Amniotic stem cell (primary cell): ENCODE results near the gene HHIPL2.
"Not testable (repeated sequence)": the region's sequence is repeated elsewhere in the genome, so short reads cannot be mapped to it uniquely, and the experiment has no call there.

Experiments used
- DNase-seq: peaks from one replicate; lab custom pipeline; 2025; lab: John Stamatoyannopoulos, UW

Gene HHIPL2

GRCh38 chr1:222539951-222540597, 7.8 kb downstream of the HHIPL2 start:
- no peak for DNase-seq

GRCh38 chr1:222535455-222535854, 12.4 kb downstream of the HHIPL2 start:
- DNase-seq = no peak

- no peak for DNase-seq
Measured at GRCh38 chr1:222530852-222531251, 17.1 kb downstream of the HHIPL2 start.

- no peak for DNase-seq
Measured at GRCh38 chr1:222529916-222530315, 18.0 kb downstream of the HHIPL2 start.

- DNase-seq = no peak
Measured at GRCh38 chr1:222529181-222529580, 18.7 kb downstream of the HHIPL2 start.

GRCh38 chr1:222525951-222526350, 22.0 kb downstream of the HHIPL2 start:
- DNase-seq = no peak

GRCh38 chr1:222523852-222524251, 24.1 kb downstream of the HHIPL2 start:
- no peak for DNase-seq

- DNase-seq = no peak
Measured at GRCh38 chr1:222522105-222522915, 25.6 kb downstream of the HHIPL2 start.

- no peak for DNase-seq
Measured at GRCh38 chr1:222521299-222522104, 26.4 kb downstream of the HHIPL2 start.

- not testable (repeated sequence) for DNase-seq
Measured at GRCh38 chr1:222489496-222489895, 58.4 kb downstream of the HHIPL2 start.

- not testable (repeated sequence) for DNase-seq
Measured at GRCh38 chr1:222487774-222488173, 60.1 kb downstream of the HHIPL2 start.

- not testable (repeated sequence) for DNase-seq
Measured at GRCh38 chr1:222484005-222484404, 63.9 kb downstream of the HHIPL2 start.

GRCh38 chr1:222479567-222479966, 68.3 kb downstream of the HHIPL2 start:
- not testable (repeated sequence) for DNase-seq

GRCh38 chr1:222476436-222476835, 71.5 kb downstream of the HHIPL2 start:
- DNase-seq = not testable (repeated sequence)

- not testable (repeated sequence) for DNase-seq
Measured at GRCh38 chr1:222473717-222474116, 74.2 kb downstream of the HHIPL2 start.

- not testable (repeated sequence) for DNase-seq
Measured at GRCh38 chr1:222472776-222473540, 74.9 kb downstream of the HHIPL2 start.
